T-helper 1 cell treated with Interleukin-12 subunit alpha and Interleukin-12 subunit beta and Interleukin-4 antibody, amounts not matched to agents 30 μg/mL and 1 μg/mL, for 36 hours (primary cell): ENCODE data around the gene MXI1.

ENCODE experiments used
- H3K27ac Mint-ChIP-seq: one replicate; pipeline ENCODE4 v1.8.0; 2021; ENCODE audit warnings: mild to moderate bottlenecking, mixed read lengths
- H3K27me3 Mint-ChIP-seq: one replicate; pipeline ENCODE4 v1.8.0; 2021; ENCODE audit warnings: low read depth, mixed read lengths
- H3K36me3 Mint-ChIP-seq: one replicate; pipeline ENCODE4 v1.8.0; 2021; ENCODE audit warnings: low read depth, mixed read lengths
- H3K4me1 Mint-ChIP-seq: one replicate; pipeline ENCODE4 v1.8.0; 2021; ENCODE audit warnings: low read depth, mixed read lengths
- H3K4me3 Mint-ChIP-seq: one replicate; pipeline ENCODE4 v1.8.0; 2021; ENCODE audit warnings: mild to moderate bottlenecking, moderate library complexity, mixed read lengths
- H3K9me3 Mint-ChIP-seq: one replicate; pipeline ENCODE4 v1.8.0; 2021; ENCODE audit warnings: mixed read lengths

The MXI1 gene

GRCh38 chr10:110307805-110308204 lies 100.4 kb downstream of the MXI1 start:
- H3K4me1 Mint-ChIP-seq: peaks cover 33% of the 10 kb centered on the region
- H3K9me3 Mint-ChIP-seq: no peaks in the 10 kb centered on the region
- H3K27ac Mint-ChIP-seq: no peak overlapping the region
- H3K36me3 Mint-ChIP-seq: peaks cover 9% of the 10 kb centered on the region
- H3K27me3 Mint-ChIP-seq: no peaks in the 10 kb centered on the region
- no peak overlapping the region for H3K4me3 Mint-ChIP-seq

GRCh38 chr10:110310741-110311140 lies 103.3 kb downstream of the MXI1 start:
- H3K36me3 Mint-ChIP-seq: no peaks in the 10 kb centered on the region
- H3K27me3 Mint-ChIP-seq: no peaks in the 10 kb centered on the region

GRCh38 chr10:110311357-110311949 lies 104.0 kb downstream of the MXI1 start:
- Mint-ChIP-seq H3K36me3 (no peaks in the 10 kb centered on the region), H3K4me1 (peaks cover 28% of the 10 kb centered on the region), H3K9me3 (no peaks in the 10 kb centered on the region), H3K4me3 (no peak overlapping the region), H3K27ac (no peak overlapping the region), H3K27me3 (no peaks in the 10 kb centered on the region)

More at GRCh38 chr10:110310741-110311140, 103.3 kb downstream of the MXI1 start:
- Mint-ChIP-seq H3K4me3 (no peak overlapping the region), H3K9me3 (no peaks in the 10 kb centered on the region), H3K27ac (peak overlapping the region; percentile 1), H3K4me1 (peaks cover 28% of the 10 kb centered on the region)

- H3K36me3 Mint-ChIP-seq: no peaks in the 10 kb centered on the region
- H3K4me3 Mint-ChIP-seq: no peak overlapping the region
- no peaks in the 10 kb centered on the region for H3K9me3 Mint-ChIP-seq
- H3K27me3 Mint-ChIP-seq: no peaks in the 10 kb centered on the region
- H3K4me1 Mint-ChIP-seq: peaks cover 28% of the 10 kb centered on the region
- H3K27ac Mint-ChIP-seq: no peak overlapping the region
Observed at GRCh38 chr10:110312206-110312605, 104.8 kb downstream of the MXI1 start.

- H3K9me3 Mint-ChIP-seq: no peaks in the 10 kb centered on the region
- no peak overlapping the region for H3K27ac Mint-ChIP-seq
- H3K4me3 Mint-ChIP-seq: no peak overlapping the region
- no peaks in the 10 kb centered on the region for H3K27me3 Mint-ChIP-seq
- H3K36me3 Mint-ChIP-seq: no peaks in the 10 kb centered on the region
- peaks cover 33% of the 10 kb centered on the region for H3K4me1 Mint-ChIP-seq
Observed at GRCh38 chr10:110313674-110314073, 106.3 kb downstream of the MXI1 start.

GRCh38 chr10:110317866-110318850 lies 110.8 kb downstream of the MXI1 start:
- no peak overlapping the region for H3K4me3 Mint-ChIP-seq
- H3K27me3 Mint-ChIP-seq: no peaks in the 10 kb centered on the region
- H3K27ac Mint-ChIP-seq: no peak overlapping the region
- peaks cover 27% of the 10 kb centered on the region for H3K4me1 Mint-ChIP-seq
- H3K9me3 Mint-ChIP-seq: peaks cover 10% of the 10 kb centered on the region
- H3K36me3 Mint-ChIP-seq: peaks cover 10% of the 10 kb centered on the region

GRCh38 chr10:110321869-110322620 lies 114.6 kb downstream of the MXI1 start:
- Mint-ChIP-seq H3K36me3 (peaks cover 15% of the 10 kb centered on the region), H3K4me1 (peaks cover 48% of the 10 kb centered on the region), H3K27ac (peak overlapping the region; percentile 26), H3K9me3 (peaks cover 16% of the 10 kb centered on the region), H3K27me3 (no peaks in the 10 kb centered on the region), H3K4me3 (no peak overlapping the region)

GRCh38 chr10:110323503-110323902 lies 116.1 kb downstream of the MXI1 start:
- Mint-ChIP-seq H3K36me3 (peaks cover 17% of the 10 kb centered on the region), H3K4me1 (peaks cover 52% of the 10 kb centered on the region), H3K4me3 (no peak overlapping the region), H3K27ac (peak overlapping the region; percentile 49), H3K9me3 (peaks cover 19% of the 10 kb centered on the region), H3K27me3 (no peaks in the 10 kb centered on the region)

- Mint-ChIP-seq H3K4me1 (peaks cover 49% of the 10 kb centered on the region), H3K27me3 (no peaks in the 10 kb centered on the region), H3K36me3 (peaks cover 19% of the 10 kb centered on the region), H3K4me3 (peak overlapping the region; percentile 19), H3K9me3 (peaks cover 22% of the 10 kb centered on the region), H3K27ac (peak overlapping the region; percentile 86)
Observed at GRCh38 chr10:110324201-110324804, 116.9 kb downstream of the MXI1 start.

- Mint-ChIP-seq H3K27me3 (no peaks in the 10 kb centered on the region), H3K36me3 (peaks cover 23% of the 10 kb centered on the region), H3K4me1 (peaks cover 49% of the 10 kb centered on the region), H3K9me3 (peaks cover 26% of the 10 kb centered on the region), H3K4me3 (peak overlapping the region; percentile 19), H3K27ac (peak overlapping the region; percentile 86)
Observed at GRCh38 chr10:110324805-110325280, 117.4 kb downstream of the MXI1 start.

GRCh38 chr10:110326351-110327032 lies 119.1 kb downstream of the MXI1 start:
- H3K27ac Mint-ChIP-seq: peak overlapping the region; percentile 70
- H3K9me3 Mint-ChIP-seq: peaks cover 33% of the 10 kb centered on the region
- no peaks in the 10 kb centered on the region for H3K27me3 Mint-ChIP-seq
- peak overlapping the region; percentile 11 for H3K4me3 Mint-ChIP-seq
- peaks cover 28% of the 10 kb centered on the region for H3K36me3 Mint-ChIP-seq
- H3K4me1 Mint-ChIP-seq: peaks cover 49% of the 10 kb centered on the region

GRCh38 chr10:110327262-110327914 lies 120.0 kb downstream of the MXI1 start:
- H3K27me3 Mint-ChIP-seq: no peaks in the 10 kb centered on the region
- peaks cover 31% of the 10 kb centered on the region for H3K9me3 Mint-ChIP-seq
- H3K4me1 Mint-ChIP-seq: peaks cover 45% of the 10 kb centered on the region
- no peak overlapping the region for H3K4me3 Mint-ChIP-seq
- peaks cover 25% of the 10 kb centered on the region for H3K36me3 Mint-ChIP-seq
- peak overlapping the region; percentile 70 for H3K27ac Mint-ChIP-seq

- Mint-ChIP-seq H3K4me1 (peaks cover 37% of the 10 kb centered on the region), H3K27ac (no peak overlapping the region), H3K36me3 (peaks cover 19% of the 10 kb centered on the region), H3K4me3 (no peak overlapping the region), H3K27me3 (no peaks in the 10 kb centered on the region), H3K9me3 (peaks cover 31% of the 10 kb centered on the region)
Observed at GRCh38 chr10:110330675-110331074, 123.3 kb downstream of the MXI1 start.
